GM18870 (cell line): ENCODE results near the gene MSANTD4.
A peak's percentile ranks its signal among the peaks of the same experiment; 100 is the strongest.
"Not testable (repeated sequence)": the region's sequence is repeated elsewhere in the genome, so short reads cannot be mapped to it uniquely, and the experiment has no call there.

ENCODE experiments used
- ATAC-seq: cut with Tn5 transposase; IDR thresholded peaks from one replicate; pipeline ENCODE4 v1.9.1; 2021; ENCODE audit warnings: moderate library complexity; ENCODE audit not compliant: unreplicated experiment

MSANTD4 gene

DNA sequence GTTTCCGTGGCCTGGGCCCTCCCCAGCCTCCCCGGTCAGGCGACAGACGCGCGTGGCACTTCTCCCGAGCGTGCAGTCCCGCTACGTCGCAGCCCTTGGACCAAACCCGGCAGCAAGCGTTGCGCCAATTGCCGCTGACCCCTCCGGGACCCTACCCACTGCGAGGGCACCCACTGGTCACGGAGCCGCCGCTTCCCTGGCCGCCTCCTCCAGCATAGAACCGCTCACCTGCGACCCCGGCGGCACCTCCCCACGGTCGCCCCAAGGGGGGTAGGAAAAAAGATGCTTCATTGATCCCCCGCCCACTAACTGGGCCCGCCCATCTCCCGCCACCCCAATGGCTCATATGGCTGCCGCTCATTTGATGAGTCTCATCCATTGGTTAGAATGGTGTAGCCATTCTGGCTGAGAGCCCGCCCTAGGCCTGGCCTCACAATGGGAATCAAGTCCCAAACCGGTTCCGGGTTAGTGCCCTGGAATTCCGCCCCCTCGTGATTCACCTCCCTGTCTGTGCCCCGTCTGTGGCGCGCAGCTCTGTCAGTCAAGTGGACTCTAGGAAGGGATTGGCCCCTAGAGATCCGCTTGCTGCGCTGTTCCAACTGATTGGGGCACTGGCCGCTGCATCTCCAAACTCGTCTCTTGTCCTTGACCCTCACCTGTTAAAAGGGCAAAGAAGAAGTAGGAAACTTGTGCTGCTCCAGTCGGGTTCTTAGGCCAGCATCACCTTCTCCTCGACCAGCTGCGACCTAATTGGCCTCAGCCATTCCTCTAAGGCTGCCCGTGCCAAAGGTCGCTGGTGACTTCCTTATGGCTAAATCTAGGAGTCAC, at the start of gene MSANTD4:
MSANTD4 (minus strand) TSS at position 274 of the 828 bp plus-strand sequence. CDS start 11,323 bp downstream, outside the sequence.
- ATAC-seq, result peak; percentile 98

DNA sequence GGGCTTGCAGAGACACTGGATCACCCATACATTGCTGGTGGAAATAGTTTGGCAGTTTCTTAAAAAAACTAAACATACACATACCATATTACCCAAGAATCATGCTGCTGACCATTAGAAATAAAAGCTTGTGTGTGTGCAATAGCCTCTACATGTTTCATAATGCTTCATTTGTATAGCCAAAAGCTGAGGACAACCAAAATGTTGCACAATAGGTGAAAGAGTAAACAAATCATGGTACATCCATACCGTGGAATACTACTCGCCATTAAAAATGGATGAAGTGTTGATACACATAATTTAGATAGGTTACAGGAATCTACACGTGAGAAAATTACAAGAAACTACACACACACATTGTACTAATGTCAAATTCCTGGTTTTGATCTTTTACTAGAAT, 48.6 kb upstream of the MSANTD4 start:
- no peak for ATAC-seq

DNA sequence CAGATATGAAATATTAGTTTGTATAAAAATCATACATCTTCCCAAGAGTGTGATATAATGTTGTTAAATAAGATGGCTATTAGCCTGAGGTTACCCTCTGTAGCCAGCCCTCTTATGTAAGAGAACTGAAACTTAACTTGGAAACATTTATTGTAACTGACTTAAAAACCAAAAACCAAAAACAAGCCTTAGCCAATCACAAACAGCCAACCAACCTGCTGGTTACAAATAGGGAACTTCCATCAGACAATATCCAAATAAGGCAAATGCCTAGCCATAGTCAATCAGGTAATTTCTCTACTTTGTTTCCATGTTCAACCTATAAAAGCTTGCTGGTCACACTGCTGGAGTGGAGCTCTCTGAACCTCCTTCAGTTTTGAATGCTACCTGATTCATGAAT, 41.0 kb upstream of the MSANTD4 start:
- peak; percentile 77 for ATAC-seq

DNA sequence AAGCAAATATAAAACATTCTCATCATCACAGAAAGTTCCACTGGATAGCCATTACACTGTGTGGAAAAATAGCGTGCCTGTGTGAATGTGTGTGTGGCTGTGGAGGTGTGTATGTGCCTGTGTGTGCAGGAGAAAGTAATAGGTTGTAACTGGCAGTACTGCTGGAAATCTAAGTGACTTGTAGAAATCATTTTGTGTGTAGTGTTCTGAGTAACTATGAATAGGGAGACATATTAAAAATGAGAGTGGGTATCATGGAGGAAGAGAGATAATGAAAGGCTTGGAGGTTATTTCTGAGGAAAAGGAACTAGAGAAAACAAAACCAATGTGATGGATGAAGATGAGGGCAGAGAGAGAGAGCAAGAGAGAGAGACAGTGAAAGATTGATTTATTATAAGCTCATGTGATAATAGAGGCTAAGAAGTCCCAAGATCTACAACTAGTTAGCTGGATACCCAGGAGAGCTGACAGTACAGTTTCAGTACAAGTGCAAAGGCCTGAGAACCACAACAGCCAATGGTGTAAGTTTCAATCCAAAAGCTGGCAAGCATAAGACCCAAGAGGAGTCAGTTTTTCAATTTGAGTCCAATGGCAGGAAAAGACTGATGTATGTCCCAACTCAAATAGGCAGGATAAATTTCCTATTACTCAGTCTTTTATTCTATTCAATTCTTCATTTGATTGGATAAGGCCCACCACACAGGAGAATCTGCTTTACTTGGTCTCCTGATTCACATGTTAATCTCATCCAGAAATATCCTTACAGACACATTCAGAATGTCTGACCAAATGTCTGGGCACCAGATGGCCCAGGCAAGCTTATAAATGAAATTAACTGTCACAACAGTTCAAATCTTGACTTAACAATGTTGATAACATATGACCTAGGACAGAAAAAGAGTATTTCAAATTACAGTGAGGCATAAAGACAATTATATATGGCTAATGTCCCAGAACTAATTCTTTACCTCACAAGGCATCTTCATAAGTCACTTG, 40.2 kb upstream of the MSANTD4 start:
- peak; percentile 40 for ATAC-seq

DNA sequence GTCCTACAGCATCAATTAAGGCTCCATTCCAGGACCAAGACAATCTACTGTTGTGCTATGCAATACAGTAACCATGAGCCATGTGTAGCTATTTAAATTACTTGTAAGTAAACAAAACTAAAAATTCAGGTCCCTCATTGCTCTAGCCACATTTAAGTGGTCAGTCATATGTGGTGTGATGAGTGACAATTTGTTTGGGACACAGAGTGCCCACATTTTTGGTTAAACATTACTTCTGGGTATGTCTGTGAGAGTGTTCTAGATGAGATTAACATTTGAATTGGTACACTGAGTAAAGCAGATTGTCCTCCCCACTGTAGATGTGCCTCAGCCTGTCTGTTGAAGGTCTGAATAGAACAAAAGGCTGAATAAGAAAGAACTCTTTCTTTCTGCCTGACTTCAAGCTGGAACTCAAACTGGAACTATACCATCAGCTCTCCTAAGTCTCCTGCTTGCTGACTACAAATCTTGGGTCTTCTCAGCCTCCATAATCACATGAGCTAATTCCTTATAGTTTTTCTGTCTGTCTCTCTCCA, 39.3 kb upstream of the MSANTD4 start:
- ATAC-seq, result peak; percentile 36

DNA sequence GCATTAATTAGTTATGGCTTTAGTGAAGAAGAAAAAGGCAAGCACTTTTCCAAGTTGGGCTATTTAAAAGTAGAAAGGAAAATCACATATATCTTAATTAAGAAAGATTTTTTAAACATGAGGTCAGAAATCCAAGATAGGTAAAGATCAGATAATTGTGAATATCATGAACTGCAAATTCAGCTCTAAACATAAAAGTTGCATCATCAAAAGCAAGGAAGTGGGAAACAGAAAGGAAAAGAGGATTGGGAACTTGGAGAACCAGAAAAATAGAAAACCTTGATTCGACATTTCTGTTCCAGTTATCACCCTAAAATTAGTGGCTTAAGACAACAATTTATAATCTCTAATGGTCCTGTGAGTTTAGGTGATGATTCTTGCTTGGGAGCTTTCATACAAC, 37.6 kb upstream of the MSANTD4 start:
- no peak for ATAC-seq

DNA sequence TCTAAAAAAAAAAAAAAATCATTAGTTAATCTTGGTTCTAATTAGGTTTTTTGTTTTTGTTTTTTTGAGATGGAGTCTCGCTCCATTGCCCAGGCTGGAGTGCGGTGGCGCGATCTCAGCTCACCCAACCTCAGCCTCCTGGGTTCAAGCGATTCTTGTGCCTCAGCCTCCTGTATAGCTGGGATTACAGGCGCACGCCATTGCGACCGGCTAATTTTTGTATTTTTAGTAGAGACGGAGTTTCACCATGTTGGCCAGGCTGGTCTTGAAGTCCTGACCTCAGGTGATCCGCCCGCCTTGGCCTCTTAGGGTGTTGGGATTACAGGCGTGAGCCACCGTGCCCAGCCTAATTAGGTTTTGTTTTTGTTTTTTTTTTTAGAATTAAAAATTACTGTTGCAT, 36.3 kb upstream of the MSANTD4 start:
- ATAC-seq, result not testable (repeated sequence)

DNA sequence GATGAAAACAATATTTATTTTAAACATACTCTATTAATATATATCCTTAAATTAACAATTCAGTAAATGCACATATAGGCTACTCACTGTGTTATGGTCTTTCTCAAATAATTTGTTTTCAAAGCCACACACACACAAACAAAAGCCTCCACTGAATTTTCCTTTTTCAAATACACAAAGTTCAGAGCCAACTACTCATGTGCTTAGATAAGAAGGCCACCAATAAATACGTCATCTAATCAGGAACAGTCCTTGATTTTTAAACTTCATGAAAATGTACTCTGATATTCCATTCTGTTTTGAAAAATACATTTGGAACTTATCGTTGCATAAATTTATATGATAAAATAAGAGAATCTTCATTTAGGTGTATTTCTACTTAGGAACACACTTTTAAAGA, 29.1 kb upstream of the MSANTD4 start:
- ATAC-seq, result no peak

DNA sequence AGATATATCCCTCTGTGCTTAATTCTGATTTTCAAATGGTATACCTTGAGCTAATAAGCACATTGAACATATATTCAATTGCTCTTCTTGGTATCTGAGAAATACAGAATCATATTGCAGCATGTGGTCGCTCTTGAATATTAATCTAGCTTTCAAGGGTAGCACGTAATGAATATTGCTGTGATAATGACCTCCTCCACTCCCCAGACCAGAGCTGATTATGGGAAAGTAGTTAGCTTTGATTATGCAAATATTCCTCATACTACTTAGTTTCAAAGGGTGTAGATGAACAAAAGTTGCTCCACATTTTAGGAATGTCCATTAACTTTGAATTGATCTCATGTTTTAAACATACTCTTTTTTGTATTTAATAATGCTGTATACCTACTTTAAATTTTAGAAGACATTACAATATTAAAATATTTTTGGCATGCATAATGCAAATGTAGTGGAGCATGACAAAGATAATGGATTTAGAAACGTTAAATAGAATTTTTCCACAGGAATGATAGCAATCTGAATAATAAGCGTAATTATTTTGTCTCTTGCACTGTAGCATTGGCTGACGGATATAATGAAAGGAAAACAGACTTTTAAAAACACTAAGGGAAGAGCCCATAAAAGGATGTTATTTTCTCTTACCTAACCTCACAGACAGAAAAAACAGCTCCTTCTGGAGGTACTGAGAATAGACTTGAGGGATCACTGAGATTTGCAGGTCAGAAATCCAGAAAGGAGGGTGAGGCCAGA, 27.9 kb upstream of the MSANTD4 start:
- no peak for ATAC-seq

DNA sequence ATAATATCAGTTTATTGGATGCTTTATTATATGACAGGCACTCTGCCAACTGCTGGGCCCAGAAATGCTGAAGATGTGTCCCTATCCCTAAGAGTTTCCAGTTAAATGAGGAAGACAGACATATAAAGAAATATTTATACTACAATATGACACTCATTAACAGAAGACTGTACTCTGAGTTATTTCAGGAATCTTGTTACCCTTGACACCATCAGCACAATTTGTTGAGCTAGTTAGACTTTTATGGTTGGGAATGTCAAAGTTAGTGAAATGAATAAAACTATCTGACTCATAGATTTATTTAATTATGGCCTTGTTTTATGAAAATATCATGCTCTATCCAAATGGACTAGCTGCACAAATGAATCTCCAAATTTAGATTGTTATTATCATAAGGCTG, 25.6 kb upstream of the MSANTD4 start:
- ATAC-seq, result no peak

DNA sequence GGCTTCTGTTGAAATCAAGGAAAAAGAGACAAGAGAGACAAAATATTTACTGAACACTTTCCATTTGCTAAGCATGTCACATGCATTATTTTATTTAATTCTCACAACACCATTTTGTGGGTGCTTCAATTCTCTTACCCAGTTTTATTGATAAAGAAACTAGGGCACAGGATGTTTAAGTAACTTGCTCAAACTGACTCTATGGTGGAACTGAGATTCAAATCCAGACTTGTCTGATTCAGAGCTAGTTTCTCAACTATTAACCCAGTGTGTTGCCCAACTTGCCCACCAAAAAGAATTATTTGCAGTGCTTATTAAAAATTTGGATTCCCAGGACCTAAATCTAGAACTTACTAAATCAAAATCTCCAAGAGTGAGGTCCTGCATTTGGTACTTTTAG, 21.5 kb upstream of the MSANTD4 start:
- no peak for ATAC-seq

DNA sequence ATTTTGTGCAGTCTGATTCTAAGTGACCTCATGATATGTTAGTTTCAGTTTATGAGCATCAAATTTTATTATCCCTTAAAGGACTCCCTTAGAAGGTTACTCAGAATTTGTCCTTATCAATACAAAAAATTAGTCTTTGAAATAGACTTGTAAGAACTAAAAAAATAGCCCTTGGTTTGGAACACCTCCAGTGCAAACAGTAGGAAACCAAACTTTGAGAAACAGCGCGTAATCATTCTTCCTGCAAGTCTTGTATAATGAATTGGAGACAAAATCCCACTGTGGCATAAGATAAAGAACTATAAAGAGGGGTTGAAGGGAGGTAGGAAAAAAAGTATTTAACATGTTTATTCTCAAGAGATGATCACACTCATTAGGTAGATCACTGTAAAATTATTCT, 10.8 kb upstream of the MSANTD4 start:
- no peak for ATAC-seq

DNA sequence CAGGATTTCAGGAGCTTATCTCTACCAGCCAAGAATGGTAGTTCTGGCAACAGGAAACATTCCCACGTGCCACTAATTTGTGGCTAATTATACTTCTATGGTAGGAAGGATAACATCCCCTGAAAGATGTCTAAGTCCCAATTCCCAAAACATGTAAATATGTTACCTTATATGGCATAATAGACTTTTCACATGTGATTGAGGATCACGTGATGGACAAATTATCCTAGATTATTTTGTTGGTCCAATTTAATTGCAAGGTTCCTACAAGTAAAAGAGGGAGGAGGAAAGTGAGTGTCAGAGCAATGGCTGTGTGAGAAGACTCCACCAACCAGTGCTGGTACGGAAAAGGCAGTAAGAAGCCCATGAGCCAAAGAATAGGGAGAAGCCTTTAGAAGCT, 9.9 kb upstream of the MSANTD4 start:
- no peak for ATAC-seq

DNA sequence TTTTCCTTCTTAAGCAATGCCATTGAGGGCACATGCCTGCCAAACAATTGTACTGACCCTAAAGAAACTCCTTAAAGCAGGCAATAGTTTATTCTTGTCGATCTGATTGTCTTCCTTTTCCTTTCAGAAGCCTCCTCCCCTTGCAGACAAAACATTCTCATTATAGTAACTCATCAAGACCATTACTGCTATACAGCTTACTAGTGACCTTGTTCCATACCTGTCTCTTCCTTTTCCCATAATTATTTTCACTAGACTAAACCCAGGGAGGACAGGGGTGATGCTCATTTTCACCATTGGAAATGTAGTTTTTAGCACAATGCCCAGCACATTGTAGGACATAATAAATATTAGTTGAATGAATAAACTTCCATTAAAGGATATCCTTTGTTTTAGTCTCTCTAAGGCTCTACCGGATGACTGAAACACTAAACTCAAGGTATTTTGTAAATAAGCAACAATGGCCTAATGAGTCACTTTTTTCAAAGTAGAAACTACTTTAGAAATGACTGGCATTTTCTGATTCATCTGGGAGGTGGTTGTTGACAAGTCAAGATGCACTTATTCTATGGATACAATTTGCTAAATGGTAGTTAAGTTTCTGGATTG, 9.3 kb upstream of the MSANTD4 start:
- peak; percentile 81 for ATAC-seq

DNA sequence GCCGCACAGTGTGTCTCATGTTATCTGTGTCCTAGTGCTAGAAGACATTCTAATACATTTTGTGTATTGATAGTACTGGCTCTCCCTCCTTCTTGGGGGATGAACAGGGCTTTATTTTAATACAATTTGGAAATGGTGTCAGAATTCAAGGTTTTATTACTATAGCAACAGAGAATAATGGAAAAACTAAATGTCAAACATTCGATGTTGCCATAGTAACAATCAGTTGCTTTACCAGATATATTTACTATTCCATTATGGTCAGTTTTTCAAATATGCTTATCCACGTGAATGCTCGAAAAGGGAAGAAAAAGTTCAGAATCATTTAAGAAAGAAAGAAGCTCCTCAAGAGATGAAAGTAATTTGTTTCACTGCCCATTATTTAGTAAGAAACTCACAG, 8.6 kb upstream of the MSANTD4 start:
- ATAC-seq, result no peak

DNA sequence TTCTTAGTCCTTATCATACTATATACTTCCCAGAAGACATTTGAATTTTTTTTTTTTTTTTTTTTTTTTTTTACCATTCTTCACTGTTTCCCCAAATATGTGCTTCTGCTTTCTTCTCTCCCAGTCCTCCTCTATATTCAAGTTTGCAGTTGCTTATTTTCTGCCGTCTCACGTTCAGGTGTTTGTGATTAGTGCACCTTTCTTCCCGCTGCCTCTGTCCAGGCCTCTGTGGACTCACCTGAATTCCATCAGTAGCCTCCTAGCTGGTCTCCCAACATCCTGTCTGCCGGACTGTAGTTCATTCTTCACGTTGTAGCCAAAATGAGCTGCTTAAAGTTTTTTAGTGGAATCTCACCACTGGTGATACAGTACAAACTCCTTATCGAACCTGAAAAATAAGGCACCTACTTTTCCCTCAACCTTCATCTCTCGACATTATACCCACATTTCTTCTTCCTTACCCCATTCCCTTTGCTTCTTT, 795 bp upstream of the MSANTD4 start:
- ATAC-seq, result no peak

DNA sequence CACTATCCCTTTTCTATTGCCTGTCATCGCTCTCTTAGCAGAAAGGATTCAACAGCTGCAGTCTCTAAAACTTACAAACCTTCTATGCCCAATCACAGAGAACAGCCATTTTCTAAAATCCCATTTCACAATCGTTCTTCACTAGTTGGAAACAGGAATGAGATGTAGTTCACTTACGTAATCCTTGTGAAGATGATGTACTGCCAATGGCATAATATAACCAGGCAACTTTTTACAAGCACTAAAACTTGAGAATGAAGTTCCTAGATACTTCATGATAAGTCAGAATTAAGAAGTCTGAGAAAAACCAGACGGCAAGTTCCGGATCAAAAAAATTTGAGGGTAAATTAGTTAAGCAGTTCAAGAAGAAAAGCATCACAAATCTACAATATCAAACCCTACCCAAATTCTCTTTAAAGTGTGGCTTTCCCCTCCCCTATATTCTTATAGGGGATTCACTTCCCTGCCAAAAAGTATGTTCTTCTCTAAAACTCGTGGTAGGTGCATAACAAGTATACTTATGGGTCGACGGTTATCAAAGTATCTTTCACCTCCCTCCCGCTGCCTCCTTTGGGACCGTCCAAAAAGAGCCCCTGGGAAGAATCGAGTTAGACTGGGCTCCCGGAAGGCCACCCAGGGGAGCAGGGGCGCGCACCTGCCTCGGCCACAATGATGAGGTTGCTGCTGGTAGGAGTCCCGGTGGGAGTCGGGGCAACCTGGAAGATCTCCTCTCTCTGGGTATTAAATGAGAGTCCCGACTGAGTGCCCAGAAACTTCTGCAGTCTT, 666 bp downstream of the MSANTD4 start:
- peak; percentile 1 for ATAC-seq

DNA sequence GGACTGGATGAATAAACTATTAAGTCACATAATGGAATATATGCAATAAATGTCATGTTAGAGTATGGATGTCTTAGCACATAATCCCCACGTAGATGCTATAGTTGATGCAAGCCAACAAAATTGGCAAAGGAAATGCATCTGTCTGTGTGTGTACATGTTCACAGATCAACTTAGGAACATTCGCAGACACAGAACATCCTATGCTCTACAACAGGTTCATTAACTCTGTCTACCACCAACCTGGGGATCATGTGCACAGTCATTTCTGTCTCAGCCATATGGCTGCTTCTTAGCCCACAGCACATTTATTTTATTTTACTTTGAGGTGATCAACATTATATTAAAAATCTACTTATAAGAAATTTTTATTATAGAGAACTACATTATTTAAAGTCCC, 4.9 kb downstream of the MSANTD4 start:
- no peak for ATAC-seq

DNA sequence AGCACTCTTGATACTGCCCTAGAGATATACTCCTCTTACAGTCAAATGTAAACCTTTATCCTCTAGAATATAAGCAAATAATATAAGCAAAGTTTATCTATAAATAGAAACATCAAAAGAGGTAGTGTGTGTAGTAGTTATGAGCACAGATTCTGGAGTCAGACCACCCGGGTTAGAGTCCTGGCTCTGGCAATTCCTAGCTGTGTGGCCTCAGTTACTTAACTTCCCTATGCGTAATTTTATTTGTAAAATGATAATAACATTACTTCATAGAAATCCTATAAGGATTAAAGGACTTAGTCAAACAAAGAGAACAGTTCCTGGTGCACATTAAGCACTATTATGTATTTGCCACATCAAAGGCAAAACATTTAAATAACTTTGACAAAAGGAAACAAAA, 7.0 kb downstream of the MSANTD4 start:
- no peak for ATAC-seq
